NCI-H2227 treated with DMSO at 0.1 percent for 48 hours (cell line): ENCODE measurements around the gene KCNC2.

Experiments used
- DNase-seq: peaks from one replicate; lab custom pipeline; 2025; lab: John Stamatoyannopoulos, UW

The KCNC2 gene

GRCh38 chr12:75161488-75161887, 48.2 kb downstream of the KCNC2 start:
- no peak for DNase-seq

DNA sequence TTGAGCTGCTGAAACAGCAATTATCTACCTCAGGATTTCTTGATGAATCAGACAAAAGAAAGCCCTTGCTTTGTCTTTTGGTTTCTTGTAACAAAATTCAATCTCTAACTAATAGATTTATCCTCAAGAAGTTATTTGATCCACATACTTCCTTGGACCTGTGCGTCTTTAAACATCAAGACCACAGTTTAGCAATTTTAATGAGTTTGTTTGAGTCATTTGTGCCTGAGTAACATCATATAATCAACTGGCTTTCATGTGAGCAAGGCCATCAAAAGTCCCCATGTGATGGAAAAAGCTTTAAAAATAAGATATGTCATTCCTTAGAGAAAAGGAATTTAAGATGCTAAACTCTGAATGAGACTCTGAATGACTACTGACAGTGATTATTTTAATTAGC, 52.3 kb downstream of the KCNC2 start:
- DNase-seq, result no peak

- no peak for DNase-seq
Observed at GRCh38 chr12:75155962-75156361, 53.7 kb downstream of the KCNC2 start.

DNA sequence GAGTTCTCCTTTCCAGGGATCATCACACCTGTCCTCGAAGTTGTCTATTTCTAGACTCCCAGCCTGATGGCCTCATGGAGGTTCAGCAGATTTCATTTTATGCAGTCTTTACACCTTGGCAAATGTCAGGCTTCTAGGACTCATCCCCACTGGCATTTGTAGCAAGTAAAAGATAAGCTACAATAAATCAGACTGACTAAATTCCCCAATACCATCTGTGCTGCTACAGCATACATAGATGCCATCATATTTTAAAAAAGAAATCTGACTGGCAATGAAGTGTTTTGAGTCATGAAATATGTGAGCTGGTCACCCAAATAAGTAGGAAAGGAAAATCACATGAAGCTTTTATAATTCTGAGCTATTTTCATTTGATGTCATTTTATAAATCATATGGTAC, 55.3 kb downstream of the KCNC2 start:
- DNase-seq, result no peak

DNA sequence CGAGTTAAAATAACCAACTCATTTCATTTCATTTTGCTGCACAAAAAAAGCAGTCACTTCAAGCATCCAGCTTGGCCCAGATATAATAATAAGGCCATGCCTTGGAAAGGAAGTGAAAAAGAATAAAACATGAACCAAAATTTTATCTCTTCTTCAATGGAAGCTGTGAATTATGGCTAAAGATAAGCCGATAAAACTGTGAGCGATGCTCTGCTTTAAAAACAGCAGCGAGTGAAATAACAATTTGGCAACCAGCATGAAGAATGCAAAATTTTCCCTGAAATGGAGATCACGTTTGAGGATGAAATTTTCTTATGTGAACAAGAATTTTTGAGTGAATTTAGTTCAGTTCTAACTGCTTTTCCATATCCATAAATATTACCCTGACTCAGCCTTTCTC, 70.4 kb downstream of the KCNC2 start:
- DNase-seq, result no peak

GRCh38 chr12:75137896-75138295, 71.7 kb downstream of the KCNC2 start:
- DNase-seq, result no peak

DNA sequence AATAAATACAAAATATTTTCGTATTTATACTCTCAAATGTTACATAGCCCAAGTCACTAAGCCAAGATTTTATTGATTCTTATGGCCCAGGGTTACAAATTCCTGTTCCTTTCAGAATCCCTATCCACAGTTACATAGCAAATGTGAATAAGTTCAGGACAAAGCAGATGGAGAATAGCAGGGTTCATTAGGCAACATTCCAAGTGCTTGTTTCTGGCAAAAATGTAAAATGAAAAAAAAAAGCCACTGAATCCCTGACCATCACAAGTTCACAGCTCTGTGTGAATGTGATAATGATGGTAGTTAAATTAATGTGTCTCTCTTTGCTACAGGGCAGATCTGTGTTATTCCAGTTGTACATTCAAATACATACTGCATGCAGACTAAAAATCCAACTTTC, 74.6 kb downstream of the KCNC2 start:
- no peak for DNase-seq

DNA sequence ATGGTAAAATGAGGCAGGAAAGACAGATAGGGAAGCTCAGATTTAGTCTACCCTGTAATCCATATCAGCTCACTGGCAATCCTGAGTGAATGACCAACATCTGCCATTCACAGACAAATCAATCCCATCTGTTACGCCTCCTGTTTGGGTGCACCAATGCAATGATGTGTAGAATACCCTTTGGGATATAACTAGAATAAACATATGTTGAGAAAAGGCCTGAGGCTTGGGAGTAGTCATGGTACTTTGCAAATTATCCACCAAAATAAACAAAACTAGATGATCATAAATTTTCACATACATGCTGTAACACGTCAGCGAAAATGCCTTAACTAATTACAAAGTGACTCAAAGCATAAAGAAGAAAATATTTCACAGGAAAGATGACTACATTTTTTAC, 78.8 kb downstream of the KCNC2 start:
- DNase-seq, result no peak

DNA sequence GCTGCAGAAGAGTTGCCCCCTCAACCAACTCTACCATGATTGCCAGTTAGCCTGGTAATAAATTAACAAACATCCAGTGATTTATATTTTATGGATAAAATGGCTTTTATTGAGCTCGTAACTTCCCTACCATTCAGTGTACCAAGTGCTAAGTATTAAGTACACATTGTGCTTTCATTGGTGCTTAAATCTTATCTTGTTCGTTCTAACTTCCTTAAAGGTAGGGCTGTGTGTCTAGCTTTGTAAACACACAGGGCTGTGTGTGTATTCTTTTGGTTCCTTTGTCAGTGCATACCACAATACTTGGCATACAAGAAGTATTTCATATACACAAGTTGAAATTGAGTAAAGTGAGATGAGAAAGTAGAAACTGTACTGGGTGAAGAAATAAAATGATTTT, 80.4 kb downstream of the KCNC2 start:
- no peak for DNase-seq

GRCh38 chr12:75121036-75121705, 88.5 kb downstream of the KCNC2 start:
- no peak for DNase-seq

- DNase-seq, result no peak
Observed at GRCh38 chr12:75120311-75120711, 89.3 kb downstream of the KCNC2 start.

GRCh38 chr12:75116646-75117198, 92.9 kb downstream of the KCNC2 start:
- DNase-seq, result no peak

DNA sequence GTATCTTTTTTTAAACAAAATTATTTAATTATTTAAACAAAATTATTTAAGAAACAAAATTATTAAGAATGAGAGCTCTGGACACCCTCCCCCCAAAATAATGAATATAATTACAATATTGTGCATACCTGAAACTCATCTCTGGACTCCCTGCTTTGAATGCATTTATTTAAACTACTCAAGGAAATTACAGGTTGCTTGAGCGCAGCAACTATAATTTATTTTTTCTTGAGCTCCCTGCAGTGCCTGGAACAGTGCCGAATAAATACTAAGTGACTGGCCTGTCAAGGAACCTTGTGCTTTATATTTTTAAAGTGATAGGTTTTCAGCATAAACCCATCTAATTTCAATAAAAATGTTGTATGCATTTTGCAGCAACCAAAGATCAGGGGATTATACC, 93.9 kb downstream of the KCNC2 start:
- no peak for DNase-seq

DNA sequence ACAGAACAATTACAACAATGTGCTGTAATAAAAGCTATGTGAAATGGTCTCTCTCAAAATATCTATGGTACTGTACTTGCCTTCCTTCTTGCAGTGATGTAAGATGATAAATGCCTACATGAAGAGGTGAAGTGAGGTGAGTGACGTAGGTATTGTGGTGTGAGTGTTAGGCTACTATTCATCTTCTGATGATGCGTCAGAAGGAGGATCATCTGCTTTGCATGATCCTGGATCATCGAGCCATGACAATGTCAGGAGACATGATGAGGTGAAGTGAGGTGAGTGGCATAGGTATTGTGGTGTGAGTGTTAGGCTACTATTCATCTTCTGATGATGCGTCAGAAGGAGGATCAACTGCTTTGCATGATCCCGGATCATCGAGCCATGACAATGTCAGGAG, 105.8 kb downstream of the KCNC2 start:
- no peak for DNase-seq

DNA sequence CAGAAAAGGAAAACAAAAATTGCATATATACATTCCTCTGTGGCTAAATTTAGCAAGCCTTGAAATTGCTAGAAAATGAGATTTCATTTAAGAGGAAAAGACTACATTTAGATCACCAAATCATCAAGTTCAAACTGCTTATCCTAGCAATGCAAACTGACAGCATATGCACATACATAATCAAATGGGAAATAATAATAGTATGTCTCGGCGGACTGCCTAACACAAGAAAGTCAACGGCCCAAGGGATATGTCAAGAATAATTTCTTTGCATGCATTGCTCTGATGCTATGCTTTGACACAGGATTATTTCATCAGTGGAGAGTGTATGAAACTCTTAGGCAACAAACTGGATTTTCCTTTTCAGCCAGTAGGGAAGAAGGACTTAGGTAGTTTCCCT, 107.9 kb downstream of the KCNC2 start:
- no peak for DNase-seq

GRCh38 chr12:75099210-75099609, 110.4 kb downstream of the KCNC2 start:
- no peak for DNase-seq

DNA sequence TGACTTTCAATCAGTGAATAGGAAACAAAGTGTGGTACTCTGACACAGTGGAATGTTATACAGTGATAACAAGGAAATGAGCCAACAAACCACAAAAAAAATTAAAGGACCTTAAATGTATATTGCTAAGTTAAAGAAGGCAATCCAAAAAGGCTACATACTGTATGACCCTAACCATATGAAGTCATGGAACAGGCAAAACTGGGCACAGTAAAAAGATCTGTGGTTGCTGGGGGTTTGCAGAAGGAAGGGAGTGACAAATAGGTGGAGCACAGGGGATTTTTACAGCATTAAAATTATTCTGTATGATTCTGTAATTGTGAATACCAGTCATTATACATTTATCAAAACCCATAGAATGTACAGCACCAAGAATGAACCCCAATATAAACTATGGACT, 112.6 kb downstream of the KCNC2 start:
- DNase-seq, result no peak

DNA sequence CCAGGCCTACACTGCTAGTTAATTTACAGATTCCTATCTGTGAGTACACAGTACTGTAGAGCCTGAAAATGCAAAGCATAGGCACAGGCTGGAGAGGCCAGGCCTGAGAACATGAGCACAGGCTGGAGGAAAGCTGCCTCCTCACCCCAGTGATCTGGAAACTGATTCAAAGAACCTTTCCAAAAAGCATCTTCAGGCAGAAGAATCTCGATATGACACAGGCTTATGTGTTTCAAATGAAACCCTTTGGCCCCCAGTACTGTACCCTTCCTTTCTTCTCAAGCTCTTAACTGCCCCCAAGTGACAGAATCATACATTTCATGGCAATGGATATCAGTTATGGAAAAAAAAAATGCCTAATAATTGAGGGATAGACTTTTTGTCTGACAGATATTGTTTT, 122.0 kb downstream of the KCNC2 start:
- DNase-seq, result no peak

- DNase-seq, result no peak
Observed at GRCh38 chr12:75086091-75087038, 123.3 kb downstream of the KCNC2 start.

- DNase-seq, result no peak
Observed at GRCh38 chr12:75081305-75081704, 128.3 kb downstream of the KCNC2 start.

GRCh38 chr12:75080582-75080981, 129.1 kb downstream of the KCNC2 start:
- DNase-seq, result no peak

DNA sequence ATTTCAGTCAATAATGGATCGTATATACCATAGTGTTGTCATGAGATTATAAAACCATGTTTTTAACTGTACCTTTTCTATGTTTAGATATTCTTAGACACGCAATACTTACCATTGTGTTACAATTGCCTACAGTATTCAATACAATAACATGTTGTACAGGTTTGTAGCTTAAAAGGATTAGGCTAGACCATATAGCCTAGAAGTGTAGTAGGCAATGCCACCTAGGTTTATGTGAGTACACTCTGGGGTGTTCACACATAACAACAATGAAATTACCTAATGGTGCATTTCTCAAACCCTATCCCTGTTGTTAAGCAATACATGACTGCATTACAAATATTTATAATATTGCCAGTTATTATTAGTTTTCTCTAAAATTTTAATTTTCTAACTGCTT, 144.2 kb downstream of the KCNC2 start:
- no peak for DNase-seq

DNA sequence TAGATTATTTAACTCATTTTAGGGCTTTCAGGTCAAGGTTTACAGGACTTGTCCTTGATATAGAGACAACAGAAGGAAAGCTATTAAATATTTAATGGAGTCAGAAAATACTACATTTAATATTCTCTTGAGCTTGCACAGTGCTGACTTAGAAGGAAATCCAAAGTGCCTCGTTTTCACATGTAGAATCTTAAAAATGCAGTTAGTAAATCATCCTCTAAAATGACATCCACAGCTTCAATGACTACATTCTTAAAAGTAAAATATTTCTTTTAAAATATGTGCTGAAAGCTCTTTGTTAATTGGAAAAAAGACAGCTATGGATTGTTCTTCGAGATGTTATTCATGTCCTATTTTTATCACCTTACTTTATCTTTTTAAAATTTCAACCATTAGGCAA, 146.9 kb downstream of the KCNC2 start:
- DNase-seq, result no peak
